H1 (cell line): ENCODE measurements around the gene BEST3. TPM values are rescaled to one million over a fixed set of nuclear protein-coding genes. Genes with fewer than 3 reads are reported as not detected.

Source experiments
- CHD1 ChIP-seq: IDR thresholded peaks from 2 replicates; pipeline ENCODE4 v1.6.1; 2012; ENCODE audit warnings: low read depth, low read length, improper control_type of control experiment
- CHD2 ChIP-seq: IDR thresholded peaks from 2 replicates; pipeline ENCODE4 v1.6.1; 2012; ENCODE audit warnings: low read length, improper control_type of control experiment
- KDM1A ChIP-seq: fragments of 200-600, 300-600 bp; sonication (generic); IDR thresholded peaks from 2 replicates; pipeline ENCODE4 v1.7.1; 2016; ENCODE audit warnings: mild to moderate bottlenecking, low read length, borderline replicate concordance
- RNF2 ChIP-seq: fragments of 200-900, 300-1000 bp; sonication (generic); IDR thresholded peaks from 2 replicates; pipeline ENCODE4 v1.7.1; 2016; ENCODE audit warnings: borderline replicate concordance, low read depth, mild to moderate bottlenecking, antibody characterized with exemption, low read length; ENCODE audit not compliant: poor library complexity, severe bottlenecking; ENCODE audit errors: missing control alignments
- RXRA ChIP-seq: IDR thresholded peaks from 2 replicates; pipeline ENCODE4 v1.6.1; 2011; ENCODE audit warnings: low read depth, mild to moderate bottlenecking, low read length, moderate library complexity; ENCODE audit not compliant: insufficient read depth
- polyA plus RNA-seq, 7 experiments: library from polyadenylated mRNA; depleted of rRNA in 3 of 7; stranded (reverse) in 5 of 7; unstranded in 2 of 7; fragments of >200 nt in 5 of 7; fragments of 200-250 nt in 2 of 7; gene quantifications; 1 replicate in 5 of 7; 2 replicates in 1 of 7; 4 replicates in 1 of 7; pipeline versions ENCODE4 v1.2.1 to v1.2.3, GENCODE V29; 2011 to 2013; ENCODE audit warnings: missing spikeins in 2 of 7, mixed read lengths in 2 of 7
- total RNA-seq: library from RNA; stranded (reverse); fragmentation: NEBNext Ultra II Directional; extraction: Animal tissue kit (Norgen Biotek cat#: 25700); gene quantifications from 2 replicates; pipeline ENCODE4 v1.2.1, GENCODE V29; 2021
- TF ChIP-seq, protein P1 (sequence below): fragments of 300-600 bp; sonication (generic); IDR thresholded peaks from 2 replicates; pipeline ENCODE4 v1.7.1; 2012; ENCODE audit warnings: low read length, moderate library complexity, mild to moderate bottlenecking, inconsistent platforms; ENCODE audit not compliant: insufficient replicate concordance

Gene BEST3
- total and polyA plus RNA-seq, 2 of the 8 experiments (the other 6 are each of a cell fraction or from before 2014, with no cell fraction given): 0.17 TPM; not detected in 1

DNA sequence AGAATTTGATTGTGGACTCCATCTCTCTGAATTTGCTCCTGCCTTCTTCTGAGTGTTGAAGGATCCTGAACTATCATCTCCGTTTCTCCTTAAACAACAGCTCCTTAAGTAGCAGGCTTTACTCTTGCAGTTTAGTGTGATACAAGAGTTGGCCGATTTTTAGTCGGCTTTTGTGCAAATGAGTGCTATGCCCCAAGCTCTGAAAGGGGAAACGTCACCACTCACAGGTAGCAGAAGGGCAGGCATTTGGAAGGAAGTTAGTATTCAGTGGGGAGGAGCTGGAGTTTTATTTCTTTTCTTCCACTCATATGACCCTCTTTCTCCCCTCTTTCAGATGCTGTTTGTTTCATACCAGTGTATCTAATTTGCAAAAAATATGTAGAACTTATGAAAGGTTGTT is 51.9 kb downstream of the BEST3 start (continued):
- TF ChIP-seq KDM1A (no peak), CHD1 (no peak), RXRA (no peak), CHD2 (no peak), RNF2 (no peak)
- TF ChIP-seq, protein P1, sequence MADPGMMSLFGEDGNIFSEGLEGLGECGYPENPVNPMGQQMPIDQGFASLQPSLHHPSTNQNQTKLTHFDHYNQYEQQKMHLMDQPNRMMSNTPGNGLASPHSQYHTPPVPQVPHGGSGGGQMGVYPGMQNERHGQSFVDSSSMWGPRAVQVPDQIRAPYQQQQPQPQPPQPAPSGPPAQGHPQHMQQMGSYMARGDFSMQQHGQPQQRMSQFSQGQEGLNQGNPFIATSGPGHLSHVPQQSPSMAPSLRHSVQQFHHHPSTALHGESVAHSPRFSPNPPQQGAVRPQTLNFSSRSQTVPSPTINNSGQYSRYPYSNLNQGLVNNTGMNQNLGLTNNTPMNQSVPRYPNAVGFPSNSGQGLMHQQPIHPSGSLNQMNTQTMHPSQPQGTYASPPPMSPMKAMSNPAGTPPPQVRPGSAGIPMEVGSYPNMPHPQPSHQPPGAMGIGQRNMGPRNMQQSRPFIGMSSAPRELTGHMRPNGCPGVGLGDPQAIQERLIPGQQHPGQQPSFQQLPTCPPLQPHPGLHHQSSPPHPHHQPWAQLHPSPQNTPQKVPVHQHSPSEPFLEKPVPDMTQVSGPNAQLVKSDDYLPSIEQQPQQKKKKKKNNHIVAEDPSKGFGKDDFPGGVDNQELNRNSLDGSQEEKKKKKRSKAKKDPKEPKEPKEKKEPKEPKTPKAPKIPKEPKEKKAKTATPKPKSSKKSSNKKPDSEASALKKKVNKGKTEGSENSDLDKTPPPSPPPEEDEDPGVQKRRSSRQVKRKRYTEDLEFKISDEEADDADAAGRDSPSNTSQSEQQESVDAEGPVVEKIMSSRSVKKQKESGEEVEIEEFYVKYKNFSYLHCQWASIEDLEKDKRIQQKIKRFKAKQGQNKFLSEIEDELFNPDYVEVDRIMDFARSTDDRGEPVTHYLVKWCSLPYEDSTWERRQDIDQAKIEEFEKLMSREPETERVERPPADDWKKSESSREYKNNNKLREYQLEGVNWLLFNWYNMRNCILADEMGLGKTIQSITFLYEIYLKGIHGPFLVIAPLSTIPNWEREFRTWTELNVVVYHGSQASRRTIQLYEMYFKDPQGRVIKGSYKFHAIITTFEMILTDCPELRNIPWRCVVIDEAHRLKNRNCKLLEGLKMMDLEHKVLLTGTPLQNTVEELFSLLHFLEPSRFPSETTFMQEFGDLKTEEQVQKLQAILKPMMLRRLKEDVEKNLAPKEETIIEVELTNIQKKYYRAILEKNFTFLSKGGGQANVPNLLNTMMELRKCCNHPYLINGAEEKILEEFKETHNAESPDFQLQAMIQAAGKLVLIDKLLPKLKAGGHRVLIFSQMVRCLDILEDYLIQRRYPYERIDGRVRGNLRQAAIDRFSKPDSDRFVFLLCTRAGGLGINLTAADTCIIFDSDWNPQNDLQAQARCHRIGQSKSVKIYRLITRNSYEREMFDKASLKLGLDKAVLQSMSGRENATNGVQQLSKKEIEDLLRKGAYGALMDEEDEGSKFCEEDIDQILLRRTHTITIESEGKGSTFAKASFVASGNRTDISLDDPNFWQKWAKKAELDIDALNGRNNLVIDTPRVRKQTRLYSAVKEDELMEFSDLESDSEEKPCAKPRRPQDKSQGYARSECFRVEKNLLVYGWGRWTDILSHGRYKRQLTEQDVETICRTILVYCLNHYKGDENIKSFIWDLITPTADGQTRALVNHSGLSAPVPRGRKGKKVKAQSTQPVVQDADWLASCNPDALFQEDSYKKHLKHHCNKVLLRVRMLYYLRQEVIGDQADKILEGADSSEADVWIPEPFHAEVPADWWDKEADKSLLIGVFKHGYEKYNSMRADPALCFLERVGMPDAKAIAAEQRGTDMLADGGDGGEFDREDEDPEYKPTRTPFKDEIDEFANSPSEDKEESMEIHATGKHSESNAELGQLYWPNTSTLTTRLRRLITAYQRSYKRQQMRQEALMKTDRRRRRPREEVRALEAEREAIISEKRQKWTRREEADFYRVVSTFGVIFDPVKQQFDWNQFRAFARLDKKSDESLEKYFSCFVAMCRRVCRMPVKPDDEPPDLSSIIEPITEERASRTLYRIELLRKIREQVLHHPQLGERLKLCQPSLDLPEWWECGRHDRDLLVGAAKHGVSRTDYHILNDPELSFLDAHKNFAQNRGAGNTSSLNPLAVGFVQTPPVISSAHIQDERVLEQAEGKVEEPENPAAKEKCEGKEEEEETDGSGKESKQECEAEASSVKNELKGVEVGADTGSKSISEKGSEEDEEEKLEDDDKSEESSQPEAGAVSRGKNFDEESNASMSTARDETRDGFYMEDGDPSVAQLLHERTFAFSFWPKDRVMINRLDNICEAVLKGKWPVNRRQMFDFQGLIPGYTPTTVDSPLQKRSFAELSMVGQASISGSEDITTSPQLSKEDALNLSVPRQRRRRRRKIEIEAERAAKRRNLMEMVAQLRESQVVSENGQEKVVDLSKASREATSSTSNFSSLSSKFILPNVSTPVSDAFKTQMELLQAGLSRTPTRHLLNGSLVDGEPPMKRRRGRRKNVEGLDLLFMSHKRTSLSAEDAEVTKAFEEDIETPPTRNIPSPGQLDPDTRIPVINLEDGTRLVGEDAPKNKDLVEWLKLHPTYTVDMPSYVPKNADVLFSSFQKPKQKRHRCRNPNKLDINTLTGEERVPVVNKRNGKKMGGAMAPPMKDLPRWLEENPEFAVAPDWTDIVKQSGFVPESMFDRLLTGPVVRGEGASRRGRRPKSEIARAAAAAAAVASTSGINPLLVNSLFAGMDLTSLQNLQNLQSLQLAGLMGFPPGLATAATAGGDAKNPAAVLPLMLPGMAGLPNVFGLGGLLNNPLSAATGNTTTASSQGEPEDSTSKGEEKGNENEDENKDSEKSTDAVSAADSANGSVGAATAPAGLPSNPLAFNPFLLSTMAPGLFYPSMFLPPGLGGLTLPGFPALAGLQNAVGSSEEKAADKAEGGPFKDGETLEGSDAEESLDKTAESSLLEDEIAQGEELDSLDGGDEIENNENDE: no peak
